GM12801 (cell line): ENCODE measurements around the gene ANO3.

Experiments used
- CTCF ChIP-seq: IDR thresholded peaks from one replicate; pipeline ENCODE4 v1.5.1; 2011; ENCODE audit warnings: control low read depth; ENCODE audit not compliant: insufficient read length; ENCODE audit errors: extremely low read depth

ANO3 gene

GRCh38 chr11:26424255-26424654 is 92.3 kb downstream of the ANO3 start:
- TF ChIP-seq CTCF, result no peak

GRCh38 chr11:26439854-26440253 is 107.9 kb downstream of the ANO3 start:
- TF ChIP-seq CTCF, result no peak

- no peak for TF ChIP-seq CTCF
Measured at GRCh38 chr11:26442131-26442530, 110.2 kb downstream of the ANO3 start.

GRCh38 chr11:26443617-26444016 is 111.7 kb downstream of the ANO3 start:
- no peak for TF ChIP-seq CTCF

GRCh38 chr11:26457636-26458035 is 125.7 kb downstream of the ANO3 start:
- TF ChIP-seq CTCF, result no peak

- no peak for TF ChIP-seq CTCF
Measured at GRCh38 chr11:26465274-26465673, 133.3 kb downstream of the ANO3 start.

- TF ChIP-seq CTCF, result no peak
Measured at GRCh38 chr11:26467506-26467905, 135.6 kb downstream of the ANO3 start.

- no peak for TF ChIP-seq CTCF
Measured at GRCh38 chr11:26470992-26471391, 139.1 kb downstream of the ANO3 start.
